H9 (cell line): ENCODE measurements around the gene KIF6. TPM values are rescaled to one million over a fixed set of nuclear protein-coding genes. Genes with fewer than 3 reads are reported as not detected.

Experiments
- DNase-seq: peaks from one replicate; pipeline ENCODE4 v3.0.0-alpha.2; 2017
- H2AFZ ChIP-seq: one replicate; pipeline ENCODE4 v1.6.1; 2013; ENCODE audit warnings: mild to moderate bottlenecking, low read length, control low read depth, moderate library complexity
- H2AK5ac ChIP-seq: 2 replicates; pipeline ENCODE4 v1.6.1; 2013; ENCODE audit warnings: low read length, control low read depth, mixed read lengths; ENCODE audit not compliant: insufficient read length
- H2BK120ac ChIP-seq: one replicate; pipeline ENCODE4 v1.6.1; 2013; ENCODE audit warnings: low read depth, mild to moderate bottlenecking, low read length, control low read depth, inconsistent platforms; ENCODE audit not compliant: poor library complexity, severe bottlenecking
- H2BK12ac ChIP-seq: 2 replicates; pipeline ENCODE4 v1.6.1; 2013; ENCODE audit warnings: low read length, control low read depth, mixed read lengths, low read depth; ENCODE audit not compliant: insufficient read length
- H2BK15ac ChIP-seq: 2 replicates; pipeline ENCODE4 v1.6.1; 2013; ENCODE audit warnings: low read depth, low read length, control low read depth
- H2BK20ac ChIP-seq: one replicate; pipeline ENCODE4 v1.6.1; 2013; ENCODE audit warnings: low read depth, mild to moderate bottlenecking, low read length, control low read depth, inconsistent platforms; ENCODE audit not compliant: poor library complexity, severe bottlenecking
- H2BK5ac ChIP-seq: 2 replicates; pipeline ENCODE4 v1.6.1; 2013; ENCODE audit warnings: low read length, control low read depth, mixed read lengths; ENCODE audit not compliant: insufficient read length
- H3K14ac ChIP-seq: 2 replicates; pipeline ENCODE4 v1.6.1; 2013; ENCODE audit warnings: low read length, control low read depth; ENCODE audit not compliant: insufficient read depth
- H3K18ac ChIP-seq: 2 replicates; pipeline ENCODE4 v1.6.1; 2013; ENCODE audit warnings: low read depth, mild to moderate bottlenecking, mixed read lengths, low read length, control low read depth; ENCODE audit not compliant: insufficient read length
- H3K23ac ChIP-seq: 2 replicates; pipeline ENCODE4 v1.6.1; 2013; ENCODE audit warnings: low read length, control low read depth, mixed read lengths, low read depth; ENCODE audit not compliant: insufficient read length
- H3K23me2 ChIP-seq: 2 replicates; pipeline ENCODE4 v1.6.1; 2013; ENCODE audit warnings: low read depth, mild to moderate bottlenecking, mixed read lengths, low read length, control low read depth; ENCODE audit not compliant: insufficient read length, poor library complexity, severe bottlenecking
- H3K27ac ChIP-seq: 2 replicates; pipeline ENCODE4 v1.5.1; 2013; ENCODE audit warnings: low read length, control low read depth, mixed read lengths, low read depth; ENCODE audit not compliant: insufficient read length
- H3K27me3 ChIP-seq: 2 replicates; pipeline ENCODE4 v1.6.1; 2013; ENCODE audit warnings: low read length, control low read depth, inconsistent platforms; ENCODE audit not compliant: insufficient read depth
- H3K4ac ChIP-seq: 2 replicates; pipeline ENCODE4 v1.6.1; 2013; ENCODE audit warnings: low read depth, mild to moderate bottlenecking, control low read depth, inconsistent platforms, low read length, moderate library complexity
- H3K4me1 ChIP-seq: 2 replicates; pipeline ENCODE4 v1.6.1; 2013; ENCODE audit warnings: low read length, control low read depth, inconsistent platforms; ENCODE audit not compliant: insufficient read depth
- H3K4me2 ChIP-seq: 2 replicates; pipeline ENCODE4 v1.6.1; 2013; ENCODE audit warnings: low read length, control low read depth, mixed read lengths; ENCODE audit not compliant: insufficient read length, insufficient read depth
- H3K56ac ChIP-seq: 2 replicates; pipeline ENCODE4 v1.6.1; 2013; ENCODE audit warnings: low read depth, mild to moderate bottlenecking, mixed read lengths, low read length, control low read depth; ENCODE audit not compliant: insufficient read length
- H3K79me1 ChIP-seq: 2 replicates; pipeline ENCODE4 v1.6.1; 2013; ENCODE audit warnings: low read depth, mild to moderate bottlenecking, moderate library complexity, low read length, control low read depth, inconsistent platforms; ENCODE audit not compliant: insufficient read depth, poor library complexity, severe bottlenecking
- H3K79me2 ChIP-seq: 2 replicates; pipeline ENCODE4 v1.6.1; 2013; ENCODE audit warnings: low read length, control low read depth, inconsistent platforms; ENCODE audit not compliant: insufficient read depth
- H3K9ac ChIP-seq: 2 replicates; pipeline ENCODE4 v1.6.1; 2013; ENCODE audit warnings: low read length, control low read depth, mixed read lengths; ENCODE audit not compliant: insufficient read length; ENCODE audit errors: extremely low read depth
- H3K9me3 ChIP-seq: one replicate; pipeline ENCODE4 v1.6.1; 2013; ENCODE audit warnings: low read depth, low read length, inconsistent platforms; ENCODE audit not compliant: control insufficient read depth
- H3T11ph ChIP-seq: one replicate; pipeline ENCODE4 v1.6.1; 2013; ENCODE audit warnings: mild to moderate bottlenecking, low read length, control low read depth, inconsistent platforms
- H4K20me1 ChIP-seq: one replicate; pipeline ENCODE4 v1.6.1; 2013; ENCODE audit not compliant: control insufficient read depth, insufficient read length, insufficient read depth
- H4K5ac ChIP-seq: 2 replicates; pipeline ENCODE4 v1.6.1; 2013; ENCODE audit warnings: low read depth, mild to moderate bottlenecking, mixed read lengths, low read length, control low read depth; ENCODE audit not compliant: insufficient read length
- H4K8ac ChIP-seq: replicated peaks from 2 replicates; pipeline ENCODE4 v1.6.1; 2013; ENCODE audit warnings: low read length, control low read depth, mixed read lengths, low read depth; ENCODE audit not compliant: insufficient read length
- H4K91ac ChIP-seq: 2 replicates; pipeline ENCODE4 v1.6.1; 2013; ENCODE audit warnings: low read depth, mild to moderate bottlenecking, moderate library complexity, mixed read lengths, low read length, control low read depth; ENCODE audit not compliant: insufficient read length
- H3K27ac Mint-ChIP-seq, 3 experiments: 2 replicates in 2 of 3; 3 replicates in 1 of 3; pipeline ENCODE4 v1.8.0; 2020 to 2021; ENCODE audit warnings: mixed read lengths in 3 of 3, mild to moderate bottlenecking in 1 of 3, moderate library complexity in 1 of 3
- H3K27me3 Mint-ChIP-seq: 2 replicates; pipeline ENCODE4 v1.8.0; 2021; ENCODE audit warnings: low read depth, mild to moderate bottlenecking, moderate library complexity, mixed read lengths
- H3K36me3 Mint-ChIP-seq, 3 experiments: 2 replicates in 2 of 3; 3 replicates in 1 of 3; pipeline ENCODE4 v1.8.0; 2020 to 2021; ENCODE audit warnings: low read depth in 3 of 3, mixed read lengths in 3 of 3; ENCODE audit not compliant: insufficient read depth in 1 of 3
- H3K4me1 Mint-ChIP-seq, 2 experiments: 2 replicates each; pipeline ENCODE4 v1.8.0; 2020; ENCODE audit warnings: mixed read lengths in 2 of 2
- H3K4me3 Mint-ChIP-seq, 2 experiments: 2 replicates in 1 of 2; 3 replicates in 1 of 2; pipeline ENCODE4 v1.8.0; 2020 to 2021; ENCODE audit warnings: mild to moderate bottlenecking in 2 of 2, mixed read lengths in 2 of 2, moderate library complexity in 1 of 2
- H3K9me3 Mint-ChIP-seq, 2 experiments: 2 replicates in 1 of 2; 3 replicates in 1 of 2; pipeline ENCODE4 v1.8.0; 2020; ENCODE audit warnings: mild to moderate bottlenecking in 2 of 2, mixed read lengths in 2 of 2, moderate library complexity in 1 of 2
- CTCF ChIP-seq: fragments of 200-600 bp; sonication (generic); conservative IDR thresholded peaks from 3 replicates; pipeline ENCODE4 v1.8.0; 2021; ENCODE audit warnings: antibody characterized with exemption, mild to moderate bottlenecking
- total RNA-seq: library from RNA; stranded (reverse); gene quantifications from 2 replicates; pipeline ENCODE4 v1.2.1, GENCODE V29; 2021

Gene KIF6
- total RNA-seq, 1 experiment from 2014 or later: 0.63 TPM

GRCh38 chr6:39493777-39494176 is 231.4 kb downstream of the KIF6 start:
- H4K91ac ChIP-seq: no peak overlapping the region
- no peaks in the 10 kb centered on the region for H4K20me1 ChIP-seq
- Mint-ChIP-seq H3K4me3 (no peak overlapping the region), H3K27me3 (no peaks in the 10 kb centered on the region), H3K36me3 (peaks cover 0 to 2% (median 0%) of the 10 kb centered on the region in 3 experiments; a peak in 1 of 7 replicates), H3K9me3 (no peaks in the 10 kb centered on the region), H3K4me1 (peaks cover 19 to 22% of the 10 kb centered on the region in 2 experiments), H3K27ac (no peak overlapping the region)
- H2AFZ ChIP-seq: no peak overlapping the region
- no peak overlapping the region for H3K56ac ChIP-seq
- no peak overlapping the region for H2BK15ac ChIP-seq
- H2AK5ac ChIP-seq: no peak overlapping the region
- no peak overlapping the region for H2BK5ac ChIP-seq
- H3K9ac ChIP-seq: no peak overlapping the region
- H3K18ac ChIP-seq: no peak overlapping the region
- H3K14ac ChIP-seq: no peak overlapping the region
- no peak overlapping the region for H2BK120ac ChIP-seq
- H2BK20ac ChIP-seq: no peak overlapping the region
- peaks cover 9% of the 10 kb centered on the region; the same call in 1 of the 2 replicates for H3K4me1 ChIP-seq
- no peak overlapping the region for H4K5ac ChIP-seq
- H3K9me3 ChIP-seq: no peaks in the 10 kb centered on the region
- H2BK12ac ChIP-seq: no peak overlapping the region
- H3K79me1 ChIP-seq: no peaks in the 10 kb centered on the region
- H3K27ac ChIP-seq: no peak overlapping the region
- H3K27me3 ChIP-seq: no peaks in the 10 kb centered on the region
- no peak overlapping the region for H3K4me2 ChIP-seq
- no peak for TF ChIP-seq CTCF
- no peak overlapping the region for H3T11ph ChIP-seq
- no peak overlapping the region for H4K8ac ChIP-seq
- no peak overlapping the region for H3K23ac ChIP-seq
- H3K23me2 ChIP-seq: no peaks in the 10 kb centered on the region
- H3K4ac ChIP-seq: no peak overlapping the region
- no peak for DNase-seq
- H3K79me2 ChIP-seq: no peaks in the 10 kb centered on the region
